Stimulated activated naive B cell treated with anti-CD40 and anti-IgM and Interleukin-4, amounts not matched to agents 10 μg/mL and 1 μg/mL and 100 μg/mL, for 72 hours (primary cell): ENCODE data around the gene SMARCA1.
A peak's percentile ranks its signal among the peaks of the same experiment; 100 is the strongest.
"Not testable (repeated sequence)": the region's sequence is repeated elsewhere in the genome, so short reads cannot be mapped to it uniquely, and the experiment has no call there.

ENCODE experiments used
- ATAC-seq, 2 donors: fragments of 150-1000 bp; cut with Tn5 transposase; replicated peaks; 2 replicates each; pipeline ENCODE4 v1.10.0; 2021; ENCODE audit warnings: moderate library complexity in 1 of 2
- DNase-seq: peaks from one replicate; pipeline ENCODE4 v3.0.0; 2021
- H3K27ac Mint-ChIP-seq: one replicate; pipeline ENCODE4 v1.8.0; 2022; ENCODE audit warnings: mild to moderate bottlenecking, mixed read lengths
- H3K27me3 Mint-ChIP-seq, 2 donors: one replicate each; pipeline ENCODE4 v1.8.0; 2022; ENCODE audit warnings: mixed read lengths in 2 of 2
- H3K36me3 Mint-ChIP-seq, 2 donors: one replicate each; pipeline ENCODE4 v1.8.0; 2022; ENCODE audit warnings: mixed read lengths in 2 of 2, mild to moderate bottlenecking in 1 of 2
- H3K4me1 Mint-ChIP-seq, 2 donors: one replicate each; pipeline ENCODE4 v1.8.0; 2022; ENCODE audit warnings: mixed read lengths in 2 of 2, mild to moderate bottlenecking in 1 of 2
- H3K4me3 Mint-ChIP-seq, 2 donors: one replicate each; pipeline ENCODE4 v1.8.0; 2022; ENCODE audit warnings: mild to moderate bottlenecking in 2 of 2, mixed read lengths in 2 of 2, moderate library complexity in 1 of 2
- H3K9me3 Mint-ChIP-seq, 2 donors: one replicate each; pipeline ENCODE4 v1.8.0; 2022; ENCODE audit warnings: mixed read lengths in 2 of 2, mild to moderate bottlenecking in 1 of 2

The SMARCA1 gene, protein sequence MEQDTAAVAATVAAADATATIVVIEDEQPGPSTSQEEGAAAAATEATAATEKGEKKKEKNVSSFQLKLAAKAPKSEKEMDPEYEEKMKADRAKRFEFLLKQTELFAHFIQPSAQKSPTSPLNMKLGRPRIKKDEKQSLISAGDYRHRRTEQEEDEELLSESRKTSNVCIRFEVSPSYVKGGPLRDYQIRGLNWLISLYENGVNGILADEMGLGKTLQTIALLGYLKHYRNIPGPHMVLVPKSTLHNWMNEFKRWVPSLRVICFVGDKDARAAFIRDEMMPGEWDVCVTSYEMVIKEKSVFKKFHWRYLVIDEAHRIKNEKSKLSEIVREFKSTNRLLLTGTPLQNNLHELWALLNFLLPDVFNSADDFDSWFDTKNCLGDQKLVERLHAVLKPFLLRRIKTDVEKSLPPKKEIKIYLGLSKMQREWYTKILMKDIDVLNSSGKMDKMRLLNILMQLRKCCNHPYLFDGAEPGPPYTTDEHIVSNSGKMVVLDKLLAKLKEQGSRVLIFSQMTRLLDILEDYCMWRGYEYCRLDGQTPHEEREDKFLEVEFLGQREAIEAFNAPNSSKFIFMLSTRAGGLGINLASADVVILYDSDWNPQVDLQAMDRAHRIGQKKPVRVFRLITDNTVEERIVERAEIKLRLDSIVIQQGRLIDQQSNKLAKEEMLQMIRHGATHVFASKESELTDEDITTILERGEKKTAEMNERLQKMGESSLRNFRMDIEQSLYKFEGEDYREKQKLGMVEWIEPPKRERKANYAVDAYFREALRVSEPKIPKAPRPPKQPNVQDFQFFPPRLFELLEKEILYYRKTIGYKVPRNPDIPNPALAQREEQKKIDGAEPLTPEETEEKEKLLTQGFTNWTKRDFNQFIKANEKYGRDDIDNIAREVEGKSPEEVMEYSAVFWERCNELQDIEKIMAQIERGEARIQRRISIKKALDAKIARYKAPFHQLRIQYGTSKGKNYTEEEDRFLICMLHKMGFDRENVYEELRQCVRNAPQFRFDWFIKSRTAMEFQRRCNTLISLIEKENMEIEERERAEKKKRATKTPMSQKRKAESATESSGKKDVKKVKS

GRCh38 chrX:129523079-129523911 lies at the start of gene SMARCA1:
TSS of gene SMARCA1 (minus strand) at chrX:129523490. CDS start at chrX:129523370, 120 bp downstream.
- H3K4me3 Mint-ChIP-seq = peak within 1 kb of the TSS; percentile 80 to 81
- peaks cover 0 to 5% of the 10 kb centered on the region in 2 donors for H3K4me1 Mint-ChIP-seq
- H3K36me3 Mint-ChIP-seq = peaks cover 0 to 3% of the 10 kb centered on the region in 2 donors
- peak within 1 kb of the TSS; percentile 31 for H3K27ac Mint-ChIP-seq
- H3K9me3 Mint-ChIP-seq = peaks cover 0 to 3% of the 10 kb centered on the region in 2 donors
- ATAC-seq = peak in 1 of 2 donors; percentile 25
- H3K27me3 Mint-ChIP-seq = peaks cover 9 to 18% of the 10 kb centered on the region in 2 donors
- no peak for DNase-seq

- ATAC-seq = no peak
- no peaks in the 10 kb centered on the region for H3K9me3 Mint-ChIP-seq
Observed at GRCh38 chrX:129572422-129572821, 49.1 kb upstream of the SMARCA1 start.

DNA sequence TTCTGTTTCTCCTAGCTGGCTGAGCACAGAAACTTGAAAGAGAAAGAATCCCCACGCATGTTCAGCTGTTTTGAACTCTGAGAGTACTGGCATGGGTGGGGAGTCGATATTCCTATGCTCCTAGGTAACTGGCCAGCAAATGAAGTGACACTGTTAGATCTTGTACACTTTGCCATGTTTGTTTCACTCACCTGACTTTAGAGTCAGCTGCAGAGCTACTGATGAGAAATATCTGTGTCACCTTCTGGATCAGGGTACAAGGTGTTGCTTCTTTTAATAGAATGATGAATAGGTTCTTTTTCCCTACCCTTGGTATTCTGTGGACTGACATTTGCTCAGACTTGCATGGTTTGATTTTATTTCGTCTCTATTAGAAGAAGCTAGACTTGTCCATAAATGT lies 45.1 kb upstream of the SMARCA1 start:
- DNase-seq (no peak), ATAC-seq (no peak)
- Mint-ChIP-seq H3K4me1 (peaks cover 4 to 11% of the 10 kb centered on the region in 2 donors), H3K36me3 (peaks cover 14 to 22% of the 10 kb centered on the region in 2 donors), H3K9me3 (no peaks in the 10 kb centered on the region), H3K27ac (peak overlapping the region; percentile 4), H3K27me3 (no peaks in the 10 kb centered on the region), H3K4me3 (no peak overlapping the region)

More at GRCh38 chrX:129572422-129572821, 49.1 kb upstream of the SMARCA1 start:
- Mint-ChIP-seq H3K27ac (no peak overlapping the region), H3K27me3 (no peaks in the 10 kb centered on the region), H3K4me1 (no peaks in the 10 kb centered on the region), H3K36me3 (peaks cover 11 to 28% of the 10 kb centered on the region in 2 donors), H3K4me3 (no peak overlapping the region)
- DNase-seq = no peak

DNA sequence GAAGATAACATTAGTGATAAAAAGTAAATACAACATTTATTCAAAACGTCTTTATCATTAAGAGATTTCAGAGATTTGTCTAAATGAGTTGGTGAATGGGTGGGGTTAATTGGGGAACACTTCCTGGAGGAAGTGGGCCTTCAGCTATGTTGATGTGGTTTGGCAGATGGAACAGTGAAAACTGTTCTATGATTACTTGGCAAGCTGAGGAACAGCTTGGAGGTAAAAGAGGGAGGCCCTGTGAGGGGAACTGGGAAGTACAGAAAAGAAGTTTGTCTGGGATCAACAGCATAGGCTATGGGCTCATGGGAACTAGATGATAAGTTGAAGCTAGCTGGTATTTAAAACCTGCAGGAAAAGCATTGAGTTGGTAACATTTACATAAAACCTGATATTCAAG lies 42.8 kb upstream of the SMARCA1 start:
- ATAC-seq = no peak
- no peaks in the 10 kb centered on the region for H3K9me3 Mint-ChIP-seq
- peaks cover 21 to 24% of the 10 kb centered on the region in 2 donors for H3K36me3 Mint-ChIP-seq
- no peak overlapping the region for H3K4me3 Mint-ChIP-seq
- H3K27ac Mint-ChIP-seq = no peak overlapping the region
- H3K4me1 Mint-ChIP-seq = peaks cover 4 to 11% of the 10 kb centered on the region in 2 donors
- no peaks in the 10 kb centered on the region for H3K27me3 Mint-ChIP-seq
- no peak for DNase-seq

DNA sequence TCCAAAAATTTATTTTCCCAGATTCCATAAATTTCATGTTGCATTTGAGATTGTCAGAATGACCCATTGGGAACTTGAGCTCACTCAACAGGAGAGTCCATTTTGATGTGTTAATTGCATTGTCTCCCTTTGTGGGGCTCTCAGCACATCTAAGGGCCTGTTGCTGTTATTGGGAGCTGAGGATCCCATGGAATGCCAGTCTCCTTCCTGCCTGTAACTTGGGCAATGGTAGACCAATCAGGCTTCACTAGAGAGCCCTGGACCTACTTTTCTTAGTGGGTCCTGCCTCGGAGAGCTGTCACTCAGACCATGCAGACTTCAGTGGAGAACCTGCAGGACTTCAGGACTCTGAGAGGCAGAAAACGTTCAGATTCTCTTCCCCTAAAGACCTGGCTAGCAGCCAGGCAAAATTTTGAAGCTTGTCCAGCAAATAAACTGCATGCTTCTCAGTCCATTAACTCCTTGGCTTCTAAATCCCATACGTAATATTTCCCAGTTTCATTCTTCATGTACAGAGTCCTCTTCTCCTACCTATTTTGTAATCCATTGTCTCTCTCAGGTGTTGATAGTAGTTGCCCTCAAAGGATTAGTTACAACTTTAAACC lies 41.9 kb upstream of the SMARCA1 start:
- DNase-seq (no peak), ATAC-seq (no peak)
- Mint-ChIP-seq H3K9me3 (no peaks in the 10 kb centered on the region), H3K27me3 (no peaks in the 10 kb centered on the region), H3K4me3 (no peak overlapping the region), H3K4me1 (peaks cover 4 to 11% of the 10 kb centered on the region in 2 donors), H3K27ac (no peak overlapping the region), H3K36me3 (peaks cover 21 to 23% of the 10 kb centered on the region in 2 donors)

GRCh38 chrX:129564345-129564744 lies 41.1 kb upstream of the SMARCA1 start:
- ATAC-seq, H3K27ac Mint-ChIP-seq, H3K9me3 Mint-ChIP-seq, DNase-seq, H3K4me3 Mint-ChIP-seq, H3K27me3 Mint-ChIP-seq: not testable (repeated sequence)
- Mint-ChIP-seq H3K4me1 (peaks cover 4 to 11% of the 10 kb centered on the region in 2 donors), H3K36me3 (peaks cover 21 to 22% of the 10 kb centered on the region in 2 donors)

DNA sequence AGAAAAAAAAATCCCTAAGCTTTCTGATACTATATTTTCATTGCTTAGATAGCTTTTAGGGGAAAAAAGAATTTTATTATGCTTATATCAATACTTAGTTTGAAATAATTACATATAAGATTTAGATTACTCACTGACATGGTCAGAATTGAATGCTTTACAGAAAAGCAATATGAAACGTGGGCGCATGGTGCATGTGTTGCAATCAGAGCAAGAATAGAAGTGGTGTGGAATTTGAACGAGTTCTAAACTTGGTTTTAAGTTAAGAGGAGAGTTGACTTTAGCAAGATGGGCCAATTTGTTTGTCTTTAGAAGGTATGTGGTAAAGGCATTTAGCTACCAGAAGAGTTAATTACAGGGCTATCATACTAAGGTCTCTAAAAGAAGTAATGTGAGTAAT lies 38.2 kb upstream of the SMARCA1 start:
- Mint-ChIP-seq H3K36me3 (peaks cover 16 to 17% of the 10 kb centered on the region in 2 donors), H3K9me3 (no peaks in the 10 kb centered on the region), H3K27me3 (no peaks in the 10 kb centered on the region), H3K4me1 (peaks cover 4 to 11% of the 10 kb centered on the region in 2 donors), H3K4me3 (no peak overlapping the region), H3K27ac (no peak overlapping the region)
- ATAC-seq (no peak), DNase-seq (no peak)

GRCh38 chrX:129559783-129560182 lies 36.5 kb upstream of the SMARCA1 start:
- H3K27me3 Mint-ChIP-seq = no peaks in the 10 kb centered on the region
- H3K27ac Mint-ChIP-seq = no peak overlapping the region
- H3K4me3 Mint-ChIP-seq = no peak overlapping the region
- no peaks in the 10 kb centered on the region for H3K4me1 Mint-ChIP-seq
- peaks cover 12 to 16% of the 10 kb centered on the region in 2 donors for H3K36me3 Mint-ChIP-seq
- DNase-seq = no peak
- H3K9me3 Mint-ChIP-seq = no peaks in the 10 kb centered on the region
- no peak for ATAC-seq

- ATAC-seq = no peak
- H3K9me3 Mint-ChIP-seq = no peaks in the 10 kb centered on the region
- no peak overlapping the region for H3K4me3 Mint-ChIP-seq
- no peak for DNase-seq
- no peaks in the 10 kb centered on the region for H3K4me1 Mint-ChIP-seq
- no peaks in the 10 kb centered on the region for H3K27me3 Mint-ChIP-seq
- H3K36me3 Mint-ChIP-seq = peaks cover 9 to 12% of the 10 kb centered on the region in 2 donors
- no peak overlapping the region for H3K27ac Mint-ChIP-seq
Observed at GRCh38 chrX:129557844-129558480, 34.7 kb upstream of the SMARCA1 start.

GRCh38 chrX:129556806-129557315 lies 33.6 kb upstream of the SMARCA1 start:
- DNase-seq (no peak), ATAC-seq (peak; percentile 78 to 83)
- Mint-ChIP-seq H3K9me3 (no peaks in the 10 kb centered on the region), H3K4me1 (peaks cover 0 to 1% of the 10 kb centered on the region in 2 donors), H3K36me3 (peaks cover 2 to 8% of the 10 kb centered on the region in 2 donors), H3K4me3 (no peak overlapping the region), H3K27ac (no peak overlapping the region), H3K27me3 (peaks cover 0 to 4% of the 10 kb centered on the region in 2 donors)

DNA sequence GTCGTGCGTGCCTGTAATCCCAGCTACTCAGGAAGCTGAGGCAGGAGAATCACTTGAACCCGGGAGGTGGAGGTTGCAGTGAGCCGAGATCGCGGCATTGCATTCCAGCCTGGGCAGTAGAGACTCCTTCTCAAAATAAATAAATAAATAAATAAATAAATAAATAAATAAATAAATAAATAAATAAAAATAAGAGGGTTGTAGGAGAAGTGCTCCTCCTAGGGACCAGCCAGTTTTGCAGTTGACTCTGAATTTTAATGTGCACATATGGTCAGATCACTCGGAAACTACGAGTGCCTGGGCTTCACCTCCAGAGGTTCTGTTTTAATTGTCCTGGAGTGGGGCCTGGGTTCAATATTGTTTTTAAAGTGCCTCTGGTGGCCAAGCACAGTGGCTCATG lies 31.5 kb upstream of the SMARCA1 start:
- H3K27me3 Mint-ChIP-seq, ATAC-seq, DNase-seq, H3K9me3 Mint-ChIP-seq, H3K4me1 Mint-ChIP-seq, H3K4me3 Mint-ChIP-seq, H3K36me3 Mint-ChIP-seq, H3K27ac Mint-ChIP-seq: not testable (repeated sequence)

DNA sequence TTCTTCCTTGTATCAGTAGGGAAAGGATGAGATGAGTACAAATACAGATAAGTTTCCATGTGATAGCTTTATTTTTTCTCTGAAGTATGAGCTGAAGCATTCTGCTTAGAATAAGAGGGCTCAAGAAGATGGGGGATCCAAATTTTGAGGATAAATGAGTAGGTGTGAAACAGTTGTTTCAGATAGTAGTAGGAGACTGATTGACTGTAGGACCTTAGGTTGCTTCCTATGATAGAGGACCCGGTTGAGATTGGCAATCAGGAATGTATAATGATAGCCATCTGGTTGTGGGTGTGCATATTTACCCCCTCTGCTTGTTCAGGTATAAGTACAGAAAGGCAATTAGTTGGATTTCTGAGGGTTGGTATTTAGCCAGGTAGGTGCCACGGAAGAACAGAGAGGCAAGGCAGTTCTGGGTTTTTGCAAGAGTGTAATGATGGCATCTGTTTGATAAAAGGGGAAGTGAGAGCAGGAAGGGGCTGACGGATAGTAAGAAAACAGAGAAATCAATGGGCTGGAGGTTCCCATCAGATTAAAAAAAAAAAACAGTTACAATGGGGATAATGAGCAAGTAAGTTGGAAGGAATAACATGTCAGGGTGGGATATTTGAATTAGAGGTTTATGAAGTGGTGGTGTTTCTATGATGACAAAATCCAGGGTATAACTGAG lies 30.5 kb upstream of the SMARCA1 start:
- H3K4me1 Mint-ChIP-seq = peaks cover 0 to 1% of the 10 kb centered on the region in 2 donors
- H3K27ac Mint-ChIP-seq = no peak overlapping the region
- no peaks in the 10 kb centered on the region for H3K9me3 Mint-ChIP-seq
- DNase-seq (peak; percentile 10), ATAC-seq (peak; percentile 96 to 97)
- no peak overlapping the region for H3K4me3 Mint-ChIP-seq
- H3K36me3 Mint-ChIP-seq = peaks cover 4 to 6% of the 10 kb centered on the region in 2 donors
- peaks cover 0 to 4% of the 10 kb centered on the region in 2 donors for H3K27me3 Mint-ChIP-seq
